Stimulated activated naive CD8-positive, alpha-beta T cell treated with anti-CD3 and anti-CD28 coated beads, Interleukin-15, amount 100 ng/mL, for 72 hours (primary cell): ENCODE results near the gene MCM8.

Experiments used
- ATAC-seq: fragments of 150-1000 bp; cut with Tn5 transposase; 2 replicates; pipeline ENCODE4 v1.10.0; 2021; ENCODE audit warnings: mild to moderate bottlenecking, moderate library complexity
- DNase-seq, 2 donors: peaks; one replicate each; pipeline ENCODE4 v3.0.0; 2021 to 2022
- H3K27ac Mint-ChIP-seq, 2 donors: one replicate each; pipeline ENCODE4 v1.8.0; 2022; ENCODE audit warnings: mild to moderate bottlenecking in 2 of 2, mixed read lengths in 2 of 2, moderate library complexity in 2 of 2
- H3K27me3 Mint-ChIP-seq: one replicate; pipeline ENCODE4 v1.8.0; 2022; ENCODE audit warnings: mixed read lengths
- H3K4me1 Mint-ChIP-seq: one replicate; pipeline ENCODE4 v1.8.0; 2022; ENCODE audit warnings: mild to moderate bottlenecking, mixed read lengths
- H3K4me3 Mint-ChIP-seq, 2 donors: one replicate each; pipeline ENCODE4 v1.8.0; 2022; ENCODE audit warnings: mild to moderate bottlenecking in 2 of 2, mixed read lengths in 2 of 2, moderate library complexity in 1 of 2
- H3K9me3 Mint-ChIP-seq, 2 donors: one replicate each; pipeline ENCODE4 v1.8.0; 2022; ENCODE audit warnings: mixed read lengths in 2 of 2

Gene MCM8

DNA sequence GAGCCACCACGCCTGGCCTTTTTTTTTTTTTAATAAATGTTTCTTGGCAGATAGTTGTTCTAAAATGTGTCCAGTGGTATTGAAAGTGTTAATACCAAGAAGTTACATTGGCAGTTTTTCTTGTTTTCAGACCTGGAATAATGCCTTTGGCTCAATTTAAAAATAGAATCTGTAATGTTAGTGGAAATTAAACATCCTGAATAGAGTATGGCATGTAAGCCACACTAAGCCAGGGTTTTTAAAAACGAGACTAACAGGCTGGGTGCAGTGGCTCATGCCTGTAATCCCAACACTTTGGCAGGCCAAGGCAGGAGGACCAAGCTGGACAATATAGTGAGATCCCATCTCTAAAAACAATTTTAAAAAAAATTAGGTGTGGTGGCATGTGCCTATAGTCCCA, 25.3 kb downstream of the MCM8 start:
- no peak for ATAC-seq

DNA sequence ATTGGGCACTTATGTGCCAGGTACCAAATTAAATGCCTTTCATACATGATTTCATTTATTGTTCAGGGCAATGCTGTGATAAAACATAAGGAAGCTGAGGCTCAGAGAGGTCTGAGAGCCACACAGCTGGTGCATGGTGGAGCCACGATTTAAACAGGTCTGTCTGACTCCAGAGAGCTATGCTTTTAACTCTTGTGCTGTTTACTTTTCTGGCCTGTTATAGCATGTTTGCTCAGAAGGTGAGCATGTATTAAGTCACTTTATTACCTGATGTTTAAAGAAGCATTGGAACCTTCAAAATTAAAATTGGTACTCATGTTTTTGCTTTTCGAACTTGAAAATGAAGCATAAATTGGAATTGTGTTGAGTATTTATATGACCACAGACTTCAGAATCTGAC, 26.8 kb downstream of the MCM8 start:
- Mint-ChIP-seq H3K9me3 (no peaks in the 10 kb centered on the region), H3K27me3 (no peaks in the 10 kb centered on the region), H3K27ac (no peak overlapping the region), H3K4me1 (no peaks in the 10 kb centered on the region), H3K4me3 (no peak overlapping the region)
- DNase-seq (no peak), ATAC-seq (no peak)

More for the DNA sequence above, 25.3 kb downstream of the MCM8 start:
- Mint-ChIP-seq H3K4me3 (no peak overlapping the region), H3K27ac (no peak overlapping the region), H3K4me1 (no peaks in the 10 kb centered on the region), H3K9me3 (no peaks in the 10 kb centered on the region), H3K27me3 (no peaks in the 10 kb centered on the region)
- no peak for DNase-seq

DNA sequence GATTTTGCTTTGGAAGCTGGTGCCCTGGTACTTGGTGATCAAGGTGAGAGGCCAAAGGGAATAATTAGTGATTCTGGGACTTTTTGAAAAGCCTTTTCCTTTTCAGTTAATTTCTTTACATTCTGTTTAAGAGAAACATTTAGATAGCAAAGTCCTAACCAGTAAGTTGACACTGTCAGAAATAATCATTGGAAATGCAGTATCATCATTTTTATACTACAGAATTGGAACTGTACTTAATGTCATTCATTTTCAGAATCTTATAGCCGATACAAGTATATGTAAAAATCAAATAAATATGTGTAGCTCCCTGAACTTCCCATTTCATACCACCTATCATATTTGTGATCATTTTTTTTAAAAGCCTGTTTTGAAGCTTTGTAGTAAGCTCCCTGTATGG, 27.5 kb downstream of the MCM8 start:
- Mint-ChIP-seq H3K9me3 (no peaks in the 10 kb centered on the region), H3K4me1 (no peaks in the 10 kb centered on the region), H3K27ac (no peak overlapping the region), H3K27me3 (no peaks in the 10 kb centered on the region), H3K4me3 (no peak overlapping the region)
- no peak for ATAC-seq
- no peak for DNase-seq

DNA sequence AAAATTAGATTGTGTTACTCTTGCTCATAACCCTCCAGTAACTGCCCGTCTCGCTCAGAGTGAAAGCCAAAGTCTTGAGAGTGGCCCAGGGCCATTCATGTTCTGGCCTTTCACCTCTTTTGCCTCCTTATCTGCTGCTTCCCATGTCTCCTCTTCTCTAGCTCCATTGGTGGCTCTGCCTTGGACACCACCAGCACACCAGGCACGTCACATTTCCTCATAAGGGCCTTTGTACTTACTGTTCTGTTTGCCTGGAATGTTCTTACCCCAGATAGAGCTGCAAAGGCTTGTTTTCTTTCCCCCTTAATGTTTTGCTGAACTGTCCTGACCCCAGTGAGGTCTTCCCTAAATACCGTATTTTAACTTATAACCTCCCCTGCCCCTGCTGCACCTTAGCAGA, 29.3 kb downstream of the MCM8 start:
- Mint-ChIP-seq H3K9me3 (no peaks in the 10 kb centered on the region), H3K4me3 (no peak overlapping the region), H3K4me1 (no peaks in the 10 kb centered on the region), H3K27me3 (no peaks in the 10 kb centered on the region), H3K27ac (no peak overlapping the region)
- no peak for DNase-seq
- ATAC-seq = no peak

DNA sequence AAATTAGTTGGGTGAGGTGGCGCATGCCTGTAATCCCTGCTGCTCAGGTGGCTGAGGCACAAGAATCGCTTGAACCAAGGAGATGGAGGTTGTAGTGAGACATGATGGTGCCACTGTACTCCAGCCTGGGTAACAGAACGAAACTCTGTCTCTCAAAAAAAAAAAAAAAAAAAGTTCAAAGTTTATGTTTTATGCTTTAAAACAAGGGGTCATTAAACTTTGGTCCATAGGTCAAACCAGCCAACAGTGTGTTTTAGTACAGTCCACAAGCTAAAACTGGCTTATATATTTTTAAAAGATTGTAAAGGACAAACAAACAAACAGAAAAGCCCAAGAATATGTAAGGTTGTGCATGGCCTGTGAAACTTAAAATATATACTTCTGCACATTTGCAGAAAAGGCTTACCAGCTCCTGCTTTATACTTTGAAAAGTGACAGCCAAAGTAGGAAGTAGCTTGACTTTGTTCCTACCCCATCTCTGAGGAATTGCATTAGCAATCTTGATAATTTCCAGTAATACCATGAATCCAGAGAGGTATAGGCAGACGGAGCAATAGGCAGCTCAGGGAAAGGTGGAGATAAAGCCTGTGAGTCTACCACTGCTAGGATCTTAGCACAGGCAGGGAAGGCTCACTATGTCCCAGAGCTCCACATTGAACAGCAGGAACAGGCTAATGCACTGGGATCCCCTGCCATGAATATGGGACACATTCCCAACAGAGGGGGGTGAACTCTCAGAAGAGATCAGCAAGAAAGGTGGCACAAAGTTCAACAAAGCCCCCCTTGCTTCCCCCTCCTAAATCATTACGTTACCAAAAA, 30.5 kb downstream of the MCM8 start:
- DNase-seq (no peak), ATAC-seq (no peak)
- no peaks in the 10 kb centered on the region for H3K27me3 Mint-ChIP-seq
- peak overlapping the region in 1 of 2 donors; percentile 34 for H3K27ac Mint-ChIP-seq
- H3K9me3 Mint-ChIP-seq = no peaks in the 10 kb centered on the region
- no peak overlapping the region for H3K4me3 Mint-ChIP-seq
- no peaks in the 10 kb centered on the region for H3K4me1 Mint-ChIP-seq

DNA sequence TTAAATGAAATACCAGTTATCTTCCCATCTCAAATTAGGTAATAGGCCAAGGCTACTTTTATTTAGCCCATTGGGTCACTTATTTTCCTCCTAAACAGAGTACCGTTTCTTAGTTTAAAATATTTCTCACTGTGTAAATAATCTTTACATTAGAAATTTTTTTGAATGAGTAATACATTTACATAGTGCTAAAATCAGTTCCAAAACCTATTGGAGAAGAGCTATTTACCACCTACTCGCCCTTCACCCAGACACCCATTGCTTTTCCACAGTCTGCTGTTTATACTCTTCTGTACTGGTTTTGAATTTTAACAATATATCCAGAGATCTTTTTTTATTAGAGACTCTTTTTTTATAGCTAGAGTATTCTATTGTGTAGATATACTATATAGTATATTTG, 36.9 kb downstream of the MCM8 start:
- Mint-ChIP-seq H3K27me3 (no peaks in the 10 kb centered on the region), H3K27ac (no peak overlapping the region), H3K4me3 (no peak overlapping the region), H3K9me3 (no peaks in the 10 kb centered on the region), H3K4me1 (no peaks in the 10 kb centered on the region)
- DNase-seq (no peak), ATAC-seq (no peak)

DNA sequence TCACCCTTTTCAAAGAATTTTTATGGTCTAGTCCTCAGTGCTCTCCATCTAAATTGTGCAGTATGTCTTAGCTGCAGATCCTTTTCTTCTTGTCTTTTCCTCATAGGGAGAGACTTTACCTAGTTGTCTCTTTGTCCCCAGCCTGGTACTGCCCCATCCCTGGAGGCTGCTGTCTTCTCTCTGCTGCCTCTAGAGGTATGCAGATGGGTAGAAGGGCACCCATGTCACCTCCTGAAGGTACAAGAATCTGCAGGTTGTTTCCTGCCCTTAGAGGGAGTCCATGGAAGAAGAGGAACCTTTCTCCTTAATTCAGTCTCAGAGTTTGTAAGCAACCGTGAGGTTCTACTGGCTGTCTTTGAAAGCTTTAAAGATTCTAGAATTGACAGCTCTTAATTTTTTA, 39.1 kb downstream of the MCM8 start:
- Mint-ChIP-seq H3K9me3 (no peaks in the 10 kb centered on the region), H3K4me1 (no peaks in the 10 kb centered on the region), H3K27ac (no peak overlapping the region), H3K27me3 (no peaks in the 10 kb centered on the region), H3K4me3 (no peak overlapping the region)
- no peak for DNase-seq
- peak; percentile 35 for ATAC-seq

DNA sequence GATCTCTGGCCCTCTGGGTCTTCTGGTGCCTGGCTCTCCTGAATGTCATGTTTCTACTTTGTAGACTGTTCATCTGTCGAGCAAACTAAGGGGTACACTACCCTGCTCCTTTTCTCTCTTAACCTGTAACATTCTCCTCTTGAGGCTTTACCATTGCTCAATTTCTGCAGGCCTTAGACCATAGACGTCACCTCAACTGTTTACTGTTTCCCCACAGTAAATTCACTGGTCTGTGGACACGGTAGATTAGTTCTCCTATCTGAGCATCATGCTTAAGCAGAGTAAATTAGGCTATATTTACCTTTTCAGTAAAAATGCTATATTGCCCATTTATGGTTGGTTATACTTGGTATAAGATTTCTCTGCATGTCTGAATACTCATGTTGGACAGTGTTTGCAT, 40.5 kb downstream of the MCM8 start:
- peaks cover 6% of the 10 kb centered on the region for H3K4me1 Mint-ChIP-seq
- H3K4me3 Mint-ChIP-seq = no peak overlapping the region
- DNase-seq = no peak
- no peaks in the 10 kb centered on the region for H3K27me3 Mint-ChIP-seq
- ATAC-seq = no peak
- H3K9me3 Mint-ChIP-seq = no peaks in the 10 kb centered on the region
- no peak overlapping the region for H3K27ac Mint-ChIP-seq

DNA sequence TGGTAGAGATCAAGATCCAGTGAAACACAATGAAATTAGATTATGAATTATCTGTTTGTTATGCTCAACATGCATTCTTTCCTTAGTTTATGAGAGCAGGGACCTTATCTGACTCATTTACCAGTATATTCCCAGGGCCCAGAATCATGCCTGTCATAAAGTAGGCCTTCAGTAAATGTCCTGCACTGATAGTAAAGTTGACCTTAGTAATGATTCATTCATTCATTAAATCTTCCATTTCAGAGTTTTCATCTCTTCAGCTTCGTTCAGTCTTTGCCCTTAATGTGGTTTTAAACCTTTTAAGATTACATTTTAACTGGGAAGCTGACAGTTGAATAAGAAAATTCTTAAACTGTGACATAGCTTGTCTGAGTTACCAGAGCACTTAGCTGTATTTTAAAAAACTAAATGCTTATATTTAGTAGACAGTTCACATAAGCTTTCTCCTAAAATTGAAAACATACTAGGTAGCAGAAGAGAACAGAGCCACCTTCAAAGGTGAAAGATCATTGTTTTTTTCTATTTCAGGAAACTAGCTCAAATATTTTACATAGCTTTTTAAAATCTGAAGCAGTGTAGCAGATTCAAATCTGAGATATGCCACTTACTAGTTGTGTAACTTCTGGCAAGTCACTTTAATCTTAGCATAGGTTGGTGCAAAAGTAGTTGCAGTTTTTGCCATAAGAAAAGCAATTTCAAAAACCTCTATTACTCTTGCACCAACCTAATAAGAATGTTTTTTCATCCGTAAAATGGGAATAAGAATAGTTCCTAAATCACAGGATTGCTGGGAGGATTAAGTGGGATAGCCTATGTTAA, 41.4 kb downstream of the MCM8 start:
- H3K27me3 Mint-ChIP-seq = no peaks in the 10 kb centered on the region
- peaks cover 15% of the 10 kb centered on the region for H3K4me1 Mint-ChIP-seq
- H3K4me3 Mint-ChIP-seq = no peak overlapping the region
- H3K9me3 Mint-ChIP-seq = no peaks in the 10 kb centered on the region
- ATAC-seq = no peak
- no peak for DNase-seq
- H3K27ac Mint-ChIP-seq = no peak overlapping the region

DNA sequence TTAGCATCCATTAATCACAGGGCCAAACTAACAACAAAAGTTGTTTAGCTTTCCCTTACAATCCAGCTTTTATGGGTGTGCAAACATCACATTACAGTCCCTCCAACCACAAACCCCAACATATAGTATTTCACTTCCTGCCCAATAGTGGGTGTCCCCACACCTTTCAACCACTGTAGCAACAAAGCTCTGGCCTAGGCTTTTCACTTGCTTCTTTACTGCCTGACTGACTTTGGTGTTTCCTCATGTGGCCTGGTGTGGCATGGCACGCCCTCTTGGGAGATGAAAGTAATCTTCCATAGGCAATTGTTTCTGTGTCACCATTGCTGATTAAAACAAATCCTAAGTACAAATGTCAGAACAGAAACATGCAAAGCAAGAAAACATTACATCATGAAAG, 46.3 kb downstream of the MCM8 start:
- peak; percentile 99 for ATAC-seq
- no peaks in the 10 kb centered on the region for H3K27me3 Mint-ChIP-seq
- H3K27ac Mint-ChIP-seq = peak overlapping the region; percentile 75 to 94
- DNase-seq = peak; percentile 41 to 73
- no peaks in the 10 kb centered on the region for H3K9me3 Mint-ChIP-seq
- H3K4me1 Mint-ChIP-seq = peaks cover 30% of the 10 kb centered on the region
- H3K4me3 Mint-ChIP-seq = no peak overlapping the region

DNA sequence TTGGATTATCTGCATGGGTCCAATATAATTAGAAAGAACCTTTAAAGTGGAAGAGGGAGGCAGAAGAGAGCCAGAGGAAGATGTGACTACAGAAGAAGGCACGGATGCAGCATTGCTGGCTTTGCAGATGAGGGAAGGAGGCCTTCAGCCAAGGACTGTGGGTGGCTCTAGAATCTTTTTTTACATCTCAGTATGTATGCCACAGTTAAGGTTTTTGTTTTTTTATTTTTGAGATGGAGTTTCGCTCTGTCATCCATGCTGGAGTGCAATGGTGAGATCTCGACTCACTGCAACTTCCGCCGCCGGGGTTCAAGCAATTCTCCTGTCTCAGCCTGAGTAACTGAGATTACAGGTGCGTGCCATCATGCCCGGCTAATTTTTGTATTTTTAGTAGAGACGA, 49.3 kb downstream of the MCM8 start:
- H3K27me3 Mint-ChIP-seq = no peaks in the 10 kb centered on the region
- no peak overlapping the region for H3K27ac Mint-ChIP-seq
- DNase-seq (no peak), ATAC-seq (no peak)
- H3K4me1 Mint-ChIP-seq = peaks cover 41% of the 10 kb centered on the region
- H3K4me3 Mint-ChIP-seq = no peak overlapping the region
- no peaks in the 10 kb centered on the region for H3K9me3 Mint-ChIP-seq

DNA sequence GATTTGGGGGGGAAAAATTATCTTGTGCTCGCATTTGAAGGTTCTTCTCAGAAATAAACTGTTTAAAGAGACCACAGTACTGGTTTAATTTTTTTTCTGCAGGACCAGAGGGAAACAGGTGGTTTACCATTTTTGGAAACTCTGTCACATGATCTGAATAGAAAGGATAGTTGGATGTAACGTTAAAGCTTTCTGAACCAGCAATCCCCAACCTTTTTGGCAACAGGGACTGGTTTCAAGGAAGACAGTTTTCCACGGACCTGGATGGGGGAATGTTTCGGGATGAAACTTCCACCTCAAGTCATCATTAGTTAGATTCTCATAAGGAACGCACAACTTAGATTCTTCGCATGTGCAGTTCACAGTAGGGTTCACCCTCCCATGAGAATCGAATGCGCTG, 50.4 kb downstream of the MCM8 start:
- Mint-ChIP-seq H3K27ac (peak overlapping the region in 1 of 2 donors; percentile 27), H3K9me3 (no peaks in the 10 kb centered on the region), H3K4me1 (peaks cover 38% of the 10 kb centered on the region), H3K27me3 (no peaks in the 10 kb centered on the region), H3K4me3 (no peak overlapping the region)
- no peak for ATAC-seq
- no peak for DNase-seq

DNA sequence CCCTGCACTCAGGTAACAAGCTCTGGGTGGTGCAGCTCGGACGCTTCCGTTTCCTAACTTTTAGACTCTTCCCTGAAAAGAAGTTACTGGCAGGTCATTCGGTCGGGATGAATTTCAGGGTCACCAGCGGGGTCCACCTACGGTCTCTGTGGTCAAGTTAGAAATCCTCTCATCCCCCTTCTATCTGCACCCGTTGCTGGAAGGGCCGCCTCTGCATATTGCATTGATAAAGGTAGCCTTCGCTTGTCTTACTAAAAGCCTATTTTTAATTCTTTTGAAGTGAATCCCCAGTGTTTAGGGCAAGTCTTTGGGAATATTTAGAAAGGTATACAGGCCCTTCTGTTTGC, 56.1 kb downstream of the MCM8 start:
- Mint-ChIP-seq H3K4me3 (peak overlapping the region; percentile 90 to 95), H3K4me1 (peaks cover 31% of the 10 kb centered on the region), H3K27ac (peak overlapping the region; percentile 95 to 96), H3K27me3 (no peaks in the 10 kb centered on the region), H3K9me3 (no peaks in the 10 kb centered on the region)
- no peak for DNase-seq
- no peak for ATAC-seq

DNA sequence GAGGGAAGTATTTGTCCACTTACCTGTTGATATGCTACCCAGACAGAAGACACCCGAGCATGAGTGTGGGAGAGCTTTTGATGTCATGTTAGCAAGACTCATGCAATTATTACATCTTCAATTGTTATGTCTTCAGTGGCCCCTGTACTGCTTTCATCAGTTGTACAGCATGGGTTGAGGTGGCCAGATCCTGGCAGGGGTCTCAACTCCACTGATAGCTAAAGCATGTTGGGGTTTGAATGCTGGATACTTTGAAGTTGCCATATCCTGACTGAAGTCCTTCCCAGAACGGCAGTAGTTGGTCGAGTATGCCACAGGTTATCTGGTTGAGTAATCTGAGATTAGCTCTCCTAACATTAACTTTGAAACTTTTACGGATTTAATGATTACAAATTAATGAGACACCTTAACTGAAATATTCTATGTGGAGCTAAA, 56.7 kb downstream of the MCM8 start:
- peaks cover 33% of the 10 kb centered on the region for H3K4me1 Mint-ChIP-seq
- ATAC-seq (no peak), DNase-seq (no peak)
- peak overlapping the region; percentile 68 to 95 for H3K4me3 Mint-ChIP-seq
- H3K27ac Mint-ChIP-seq = peak overlapping the region; percentile 34 to 96
- H3K27me3 Mint-ChIP-seq = no peaks in the 10 kb centered on the region
- no peaks in the 10 kb centered on the region for H3K9me3 Mint-ChIP-seq

DNA sequence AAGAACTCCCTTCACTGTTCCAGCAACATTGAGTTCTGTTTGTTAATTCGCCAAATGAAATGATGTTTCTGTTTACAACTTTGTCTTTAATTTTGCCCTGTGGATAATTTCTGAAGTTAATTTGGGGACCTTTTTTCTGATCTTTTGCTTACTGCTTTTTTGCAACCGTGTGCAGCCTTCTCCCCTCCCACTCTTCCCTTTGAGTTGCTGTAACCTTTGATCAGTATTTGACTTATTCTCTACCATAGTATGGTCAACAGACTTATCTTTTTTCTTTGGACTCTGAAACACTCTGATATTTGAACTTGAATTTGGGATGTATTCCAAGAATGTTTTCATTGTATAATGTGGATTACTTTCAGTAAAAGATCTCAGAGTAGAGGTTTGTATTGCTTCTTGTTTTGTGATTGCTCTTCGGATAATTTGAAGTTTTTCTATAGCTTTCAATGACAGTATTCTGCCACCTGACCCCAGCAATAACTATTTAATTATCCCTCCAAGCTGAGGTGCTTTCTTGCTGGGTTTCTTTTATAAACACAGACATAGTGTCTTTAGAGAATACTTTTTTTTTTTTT, 57.2 kb downstream of the MCM8 start:
- H3K4me3 Mint-ChIP-seq = peak overlapping the region; percentile 68 to 95
- no peaks in the 10 kb centered on the region for H3K27me3 Mint-ChIP-seq
- peak overlapping the region in 1 of 2 donors; percentile 29 for H3K27ac Mint-ChIP-seq
- no peak for ATAC-seq
- peaks cover 38% of the 10 kb centered on the region for H3K4me1 Mint-ChIP-seq
- DNase-seq = no peak
- H3K9me3 Mint-ChIP-seq = no peaks in the 10 kb centered on the region

DNA sequence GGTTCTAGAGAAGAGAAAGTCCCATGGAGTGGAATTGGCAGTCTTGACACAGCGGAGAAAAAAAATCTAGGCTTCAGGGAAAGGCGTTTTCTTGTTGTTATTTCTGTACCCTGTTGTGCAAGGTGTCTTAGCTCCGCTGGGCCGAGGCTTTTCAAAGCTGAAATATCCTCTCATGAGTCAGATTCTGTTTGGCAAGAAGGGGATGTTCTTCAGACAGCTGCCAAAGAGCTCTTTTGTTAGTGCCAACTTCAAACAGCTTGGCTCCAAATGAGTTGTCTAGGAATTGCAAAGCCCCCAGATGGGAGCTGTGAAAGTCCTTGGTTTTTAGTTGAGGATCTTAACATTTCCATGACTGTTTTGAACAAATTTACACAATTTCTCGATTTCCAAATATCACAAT, 57.8 kb downstream of the MCM8 start:
- Mint-ChIP-seq H3K27ac (peak overlapping the region in 1 of 2 donors; percentile 13), H3K4me3 (peak overlapping the region; percentile 68 to 95), H3K27me3 (no peaks in the 10 kb centered on the region), H3K4me1 (peaks cover 40% of the 10 kb centered on the region), H3K9me3 (no peaks in the 10 kb centered on the region)
- DNase-seq (no peak), ATAC-seq (no peak)
